ENCODE measurements around the gene NPAS4. TPM values are rescaled to one million over a fixed set of nuclear protein-coding genes. Genes with fewer than 3 reads are reported as not detected.
A peak's percentile ranks its signal among the peaks of the same experiment; 100 is the strongest.
"Not testable (repeated sequence)": the region's sequence is repeated elsewhere in the genome, so short reads cannot be mapped to it uniquely, and the experiment has no call there.

NPAS4 gene
- total RNA-seq, 1 donor, result 0.18 TPM

DNA sequence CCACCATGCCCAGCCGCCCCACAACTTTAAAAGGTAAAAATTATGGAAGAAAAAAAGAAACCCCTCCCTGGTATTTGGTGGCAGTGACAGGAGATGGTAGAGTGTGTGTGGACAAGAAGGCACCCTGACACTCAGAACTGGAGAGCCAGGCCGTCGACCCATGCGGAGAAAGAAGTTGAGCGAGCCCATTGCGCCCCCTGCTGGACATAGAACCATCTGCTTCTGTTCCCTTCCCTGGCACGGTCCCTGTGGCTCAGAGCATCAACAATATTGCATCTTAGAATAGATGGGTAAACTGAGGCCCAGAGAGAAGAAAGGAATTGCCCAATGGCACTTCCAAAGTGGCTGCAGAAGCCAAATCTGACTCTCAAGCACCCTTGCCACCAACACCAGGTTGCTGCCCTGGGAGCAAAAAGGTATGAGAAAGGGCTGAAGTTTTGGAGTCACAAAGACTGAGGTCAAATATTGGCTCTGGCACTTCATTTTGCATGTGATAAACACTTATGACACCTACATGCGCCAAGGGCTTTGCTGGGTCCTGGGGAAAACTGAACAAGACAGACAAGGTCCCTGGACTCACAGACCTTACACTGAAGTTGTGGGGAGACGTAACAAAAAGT, 9.3 kb downstream of the NPAS4 start:
- DNase-seq (ENCODE audit: low read depth), result peak; percentile 79
- TF ChIP-seq, protein P1, sequence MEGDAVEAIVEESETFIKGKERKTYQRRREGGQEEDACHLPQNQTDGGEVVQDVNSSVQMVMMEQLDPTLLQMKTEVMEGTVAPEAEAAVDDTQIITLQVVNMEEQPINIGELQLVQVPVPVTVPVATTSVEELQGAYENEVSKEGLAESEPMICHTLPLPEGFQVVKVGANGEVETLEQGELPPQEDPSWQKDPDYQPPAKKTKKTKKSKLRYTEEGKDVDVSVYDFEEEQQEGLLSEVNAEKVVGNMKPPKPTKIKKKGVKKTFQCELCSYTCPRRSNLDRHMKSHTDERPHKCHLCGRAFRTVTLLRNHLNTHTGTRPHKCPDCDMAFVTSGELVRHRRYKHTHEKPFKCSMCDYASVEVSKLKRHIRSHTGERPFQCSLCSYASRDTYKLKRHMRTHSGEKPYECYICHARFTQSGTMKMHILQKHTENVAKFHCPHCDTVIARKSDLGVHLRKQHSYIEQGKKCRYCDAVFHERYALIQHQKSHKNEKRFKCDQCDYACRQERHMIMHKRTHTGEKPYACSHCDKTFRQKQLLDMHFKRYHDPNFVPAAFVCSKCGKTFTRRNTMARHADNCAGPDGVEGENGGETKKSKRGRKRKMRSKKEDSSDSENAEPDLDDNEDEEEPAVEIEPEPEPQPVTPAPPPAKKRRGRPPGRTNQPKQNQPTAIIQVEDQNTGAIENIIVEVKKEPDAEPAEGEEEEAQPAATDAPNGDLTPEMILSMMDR (IDR thresholded peaks at IDR 0.05; ENCODE audit: insufficient read depth, low read length), result peak; percentile 82
- no peak overlapping the region for H3K4me3 ChIP-seq (ENCODE audit: low read depth, low read length)

DNA sequence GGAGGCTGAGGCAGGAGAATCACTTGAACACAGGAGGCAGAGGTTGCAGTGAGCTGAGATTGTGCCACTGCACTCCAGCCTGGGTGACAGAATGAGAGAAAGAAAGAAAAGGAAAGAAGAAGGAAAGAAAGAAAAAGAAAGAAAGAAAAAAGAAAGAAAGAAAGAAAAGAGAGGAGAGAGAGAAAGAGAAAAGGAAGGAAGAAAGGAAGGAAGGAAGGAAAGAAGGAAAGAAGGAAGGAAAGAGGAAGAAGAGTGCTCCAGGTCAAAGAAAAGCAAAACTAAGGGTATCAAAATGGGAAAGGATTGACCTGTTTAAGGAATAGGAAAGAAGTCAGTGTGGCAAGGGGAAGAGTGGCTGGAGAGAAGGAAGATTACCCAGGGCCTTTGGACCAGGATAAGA, 10.5 kb downstream of the NPAS4 start:
- H3K4me3 ChIP-seq (ENCODE audit: low read depth, low read length); DNase-seq (ENCODE audit: low read depth): not testable (repeated sequence)

DNA sequence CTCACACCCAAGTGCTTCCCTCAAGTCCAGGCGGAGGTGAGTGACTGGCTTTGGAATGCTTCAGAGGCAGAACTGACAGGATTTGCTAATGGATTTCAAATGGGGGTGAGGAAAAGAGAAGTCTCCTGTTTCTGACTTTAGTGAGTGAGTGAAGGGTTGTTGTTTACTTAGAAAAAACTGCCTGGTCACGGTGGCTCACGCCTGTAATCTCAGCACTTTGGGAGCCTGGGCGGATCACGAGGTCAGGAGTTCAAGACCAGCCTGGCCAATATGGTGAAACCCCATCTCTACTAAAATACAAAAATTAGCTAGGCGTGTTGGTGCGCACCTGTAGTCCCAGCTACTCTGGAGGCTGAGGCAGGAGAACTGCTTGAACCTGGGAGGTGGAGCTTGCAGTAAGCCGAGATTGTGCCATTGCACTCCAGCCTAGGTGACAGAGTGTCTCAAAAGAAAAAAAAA, 11.1 kb downstream of the NPAS4 start:
- DNase-seq (ENCODE audit: low read depth); H3K4me3 ChIP-seq (ENCODE audit: low read depth, low read length): not testable (repeated sequence)

DNA sequence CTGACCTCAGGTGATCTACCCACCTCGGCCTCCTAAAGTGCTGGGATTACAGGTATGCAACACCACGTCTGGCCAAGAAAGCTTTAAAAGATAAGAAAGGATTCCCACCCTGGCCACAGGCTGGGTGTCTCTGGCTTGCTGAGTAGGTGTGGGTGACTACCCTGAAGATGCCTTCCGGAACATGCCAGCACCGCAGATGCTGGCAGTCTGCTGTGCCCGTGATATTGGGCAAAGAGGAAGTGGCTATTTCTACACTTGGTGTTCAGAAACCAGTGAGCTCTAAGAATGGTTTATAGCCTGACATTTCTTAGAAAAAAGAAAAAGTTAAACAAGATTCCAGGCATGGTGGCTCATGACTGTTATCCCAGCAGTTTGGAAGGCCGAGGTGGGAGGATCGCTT, 11.8 kb downstream of the NPAS4 start:
- DNase-seq (ENCODE audit: low read depth), result no peak
- no peak overlapping the region for H3K4me3 ChIP-seq (ENCODE audit: low read depth, low read length)
- TF ChIP-seq, protein P1 (IDR thresholded peaks at IDR 0.05; ENCODE audit: insufficient read depth, low read length), result no peak

DNA sequence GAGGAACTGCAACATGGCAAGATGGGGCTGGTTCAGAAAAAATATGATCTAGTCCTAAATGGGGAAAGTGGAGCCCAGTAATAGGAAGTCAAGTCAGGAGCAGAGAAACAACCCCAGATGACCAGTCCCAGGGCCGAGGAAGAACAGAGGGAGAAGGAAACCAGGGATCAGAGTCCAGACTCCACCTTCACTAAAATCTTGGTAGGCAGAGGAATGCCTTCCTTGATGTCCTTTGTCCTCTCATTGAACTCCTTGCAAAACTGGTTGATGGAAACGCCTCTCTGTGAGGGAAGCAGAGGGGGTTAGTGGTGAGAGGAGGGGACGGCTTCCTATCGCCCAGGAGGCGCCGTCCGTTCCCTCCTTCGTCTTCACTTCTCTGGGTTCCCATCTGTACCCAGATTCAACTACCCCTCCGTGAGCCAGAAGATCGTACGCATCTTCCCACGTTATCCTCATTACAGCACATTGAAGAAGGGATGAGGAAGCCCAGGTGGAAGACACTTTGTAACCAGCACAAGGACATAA, 17.2 kb downstream of the NPAS4 start:
- H3K4me3 ChIP-seq (ENCODE audit: low read depth, low read length), result peak overlapping the region; percentile 90
- no peak for DNase-seq (ENCODE audit: low read depth)
- TF ChIP-seq, protein P1 (IDR thresholded peaks at IDR 0.05; ENCODE audit: insufficient read depth, low read length), result no peak

DNA sequence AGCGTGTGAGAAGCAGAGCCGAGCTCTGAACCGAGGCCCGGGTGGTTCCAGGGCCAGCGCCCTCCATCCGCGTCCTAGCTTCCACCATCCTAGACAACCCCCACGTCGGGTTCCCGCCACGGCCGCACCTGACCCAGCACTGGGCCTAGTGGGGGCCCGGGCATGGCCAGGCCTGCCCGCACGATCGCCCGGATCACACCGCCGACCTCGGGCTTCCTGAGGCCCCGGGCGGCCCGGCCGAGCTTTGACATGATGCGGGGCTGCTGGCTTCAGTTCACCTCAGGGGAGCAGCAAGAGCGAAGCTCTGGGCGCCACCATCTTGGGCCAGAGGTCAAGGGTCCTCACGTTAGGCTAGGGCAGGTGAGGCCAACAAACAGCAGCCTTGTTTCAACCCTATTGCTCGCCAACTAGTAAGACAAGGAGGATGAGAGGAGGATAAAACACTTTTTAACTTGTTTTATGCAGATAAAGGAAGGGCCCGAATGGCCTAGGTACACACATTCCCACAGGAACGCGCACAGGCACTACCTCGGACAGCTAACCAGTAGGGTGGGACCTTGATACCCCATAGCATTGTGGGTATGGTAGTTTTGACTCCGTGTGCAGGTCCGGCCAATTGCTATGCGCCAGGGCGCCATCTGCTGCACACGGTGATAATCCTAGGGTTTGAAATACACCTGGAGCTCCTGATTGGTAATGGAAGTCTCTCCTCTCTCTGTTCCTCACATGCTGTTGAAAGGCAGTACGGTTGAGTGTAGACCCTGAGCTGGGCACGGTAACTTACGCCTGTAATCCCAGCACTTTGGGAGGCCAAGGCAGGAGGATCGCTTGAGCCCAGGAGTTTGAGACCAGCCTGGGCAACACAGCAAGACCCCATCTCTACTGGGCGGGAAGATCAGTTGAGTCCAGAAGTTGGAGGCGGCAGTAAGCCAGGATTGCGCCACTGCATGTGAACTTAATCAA, 17.9 kb downstream of the NPAS4 start, which contains the start of gene MRPL11:
TSS of gene MRPL11 (minus strand) at position 345 of the 963 bp plus-strand sequence. CDS start at position 251, 94 bp downstream.
- peak; percentile 94 for DNase-seq (ENCODE audit: low read depth)
- TF ChIP-seq, protein P1 (IDR thresholded peaks at IDR 0.05; ENCODE audit: insufficient read depth, low read length), result peak; percentile 59
- peak within 1 kb of the TSS; percentile 90 for H3K4me3 ChIP-seq (ENCODE audit: low read depth, low read length)

DNA sequence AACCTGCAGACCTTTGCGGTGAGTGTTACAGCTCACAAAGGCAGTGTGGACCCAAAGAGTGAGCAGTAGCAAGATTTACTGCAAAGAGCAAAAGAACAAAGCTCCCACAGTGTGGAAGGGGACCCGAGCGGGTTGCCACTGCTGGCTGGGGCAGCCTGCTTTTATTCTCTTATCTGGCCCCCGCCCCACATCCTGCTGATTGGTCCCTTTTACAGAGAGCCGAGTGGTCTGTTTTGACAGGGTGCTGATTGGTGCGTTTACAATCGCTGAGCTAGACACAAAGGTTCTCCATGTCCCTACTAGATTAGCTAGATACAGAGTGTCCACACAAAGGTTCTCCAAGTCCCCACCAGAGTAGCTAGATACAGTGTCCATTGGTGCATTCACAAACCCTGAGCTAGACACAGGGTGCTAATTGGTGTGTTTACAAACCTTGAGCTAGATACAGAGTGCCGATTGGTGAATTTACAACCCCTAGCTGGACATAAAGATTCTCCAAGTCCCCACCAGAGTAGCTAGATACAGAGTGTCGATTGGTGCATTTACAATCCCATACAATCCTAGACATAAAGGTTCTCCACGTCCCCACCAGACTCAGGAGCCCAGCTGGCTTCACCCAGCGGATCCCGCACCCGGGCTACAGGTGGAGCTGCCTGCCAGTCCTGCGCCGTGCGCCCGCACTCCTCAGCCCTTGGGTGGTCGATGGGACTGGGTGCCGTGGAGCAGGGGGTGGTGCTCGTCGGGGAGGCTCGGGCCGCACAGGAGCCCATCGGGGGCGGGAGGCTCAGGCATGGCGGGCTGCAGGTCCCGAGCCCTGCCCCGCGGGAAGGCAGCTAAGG, 19.5 kb downstream of the NPAS4 start:
- not testable (repeated sequence) for DNase-seq (ENCODE audit: low read depth); H3K4me3 ChIP-seq (ENCODE audit: low read depth, low read length)

DNA sequence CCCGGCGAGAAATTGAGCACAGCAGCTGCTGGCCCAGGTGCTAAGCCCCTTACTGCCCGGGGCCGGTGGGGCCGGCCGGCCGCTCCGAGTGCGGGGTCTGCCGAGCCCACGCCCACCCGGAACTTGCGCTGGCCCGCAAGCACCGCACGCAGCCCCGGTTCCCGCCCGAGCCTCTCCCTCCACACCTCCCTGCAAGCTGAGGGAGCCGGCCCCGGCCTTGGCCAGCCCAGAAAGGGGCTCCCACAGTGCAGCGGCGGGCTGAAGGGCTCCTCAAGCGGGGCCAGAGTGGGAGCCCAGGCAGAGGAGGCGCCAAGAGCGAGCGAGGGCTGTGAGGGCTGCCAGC, 20.1 kb downstream of the NPAS4 start:
- DNase-seq (ENCODE audit: low read depth); H3K4me3 ChIP-seq (ENCODE audit: low read depth, low read length): not testable (repeated sequence)
